ENCODE data around the gene KLK10. TPM values are rescaled to one million over a fixed set of nuclear protein-coding genes. Genes with fewer than 3 reads are reported as not detected.

Gene KLK10
- total and polyA plus RNA-seq, 2 experiments from 2014 or later: 0.66 TPM; not detected in 1

DNA sequence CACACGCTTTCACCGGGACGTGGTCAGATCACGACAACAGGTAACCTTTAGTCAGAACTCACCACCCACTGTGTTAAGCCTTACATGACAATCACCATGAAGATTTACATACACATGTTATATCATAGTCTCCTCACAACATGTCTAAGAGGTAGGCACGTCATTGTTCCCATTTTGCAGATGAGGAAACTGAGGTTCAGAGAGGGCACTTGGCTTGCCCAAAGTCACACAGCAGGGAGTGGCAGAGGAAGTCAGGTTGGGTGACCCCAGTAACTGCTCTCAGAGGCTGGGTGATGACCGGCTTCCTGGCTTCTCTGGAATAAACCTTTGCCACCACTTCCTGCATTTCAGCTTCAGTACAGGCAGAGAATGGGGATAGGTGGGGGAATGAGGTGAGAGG is 5.3 kb downstream of the KLK10 start:
- Histone ChIP-seq H3K4me3 (no peak overlapping the region), H3K36me3 (no peaks in the 10 kb centered on the region), H3K27ac (no peak overlapping the region), H3K27me3 (peaks cover 71% of the 10 kb centered on the region), H3K4me1 (ENCODE audit: low read depth) (no peaks in the 10 kb centered on the region), H3K9me3 (ENCODE audit: low read depth) (no peaks in the 10 kb centered on the region)
- TF ChIP-seq, protein P1, sequence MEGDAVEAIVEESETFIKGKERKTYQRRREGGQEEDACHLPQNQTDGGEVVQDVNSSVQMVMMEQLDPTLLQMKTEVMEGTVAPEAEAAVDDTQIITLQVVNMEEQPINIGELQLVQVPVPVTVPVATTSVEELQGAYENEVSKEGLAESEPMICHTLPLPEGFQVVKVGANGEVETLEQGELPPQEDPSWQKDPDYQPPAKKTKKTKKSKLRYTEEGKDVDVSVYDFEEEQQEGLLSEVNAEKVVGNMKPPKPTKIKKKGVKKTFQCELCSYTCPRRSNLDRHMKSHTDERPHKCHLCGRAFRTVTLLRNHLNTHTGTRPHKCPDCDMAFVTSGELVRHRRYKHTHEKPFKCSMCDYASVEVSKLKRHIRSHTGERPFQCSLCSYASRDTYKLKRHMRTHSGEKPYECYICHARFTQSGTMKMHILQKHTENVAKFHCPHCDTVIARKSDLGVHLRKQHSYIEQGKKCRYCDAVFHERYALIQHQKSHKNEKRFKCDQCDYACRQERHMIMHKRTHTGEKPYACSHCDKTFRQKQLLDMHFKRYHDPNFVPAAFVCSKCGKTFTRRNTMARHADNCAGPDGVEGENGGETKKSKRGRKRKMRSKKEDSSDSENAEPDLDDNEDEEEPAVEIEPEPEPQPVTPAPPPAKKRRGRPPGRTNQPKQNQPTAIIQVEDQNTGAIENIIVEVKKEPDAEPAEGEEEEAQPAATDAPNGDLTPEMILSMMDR (IDR thresholded peaks at IDR 0.05; ENCODE audit: low read depth, low read length): no peak
- no peak for DNase-seq (ENCODE audit: low read depth in 1 of 2, low spot score in 1 of 2)

DNA sequence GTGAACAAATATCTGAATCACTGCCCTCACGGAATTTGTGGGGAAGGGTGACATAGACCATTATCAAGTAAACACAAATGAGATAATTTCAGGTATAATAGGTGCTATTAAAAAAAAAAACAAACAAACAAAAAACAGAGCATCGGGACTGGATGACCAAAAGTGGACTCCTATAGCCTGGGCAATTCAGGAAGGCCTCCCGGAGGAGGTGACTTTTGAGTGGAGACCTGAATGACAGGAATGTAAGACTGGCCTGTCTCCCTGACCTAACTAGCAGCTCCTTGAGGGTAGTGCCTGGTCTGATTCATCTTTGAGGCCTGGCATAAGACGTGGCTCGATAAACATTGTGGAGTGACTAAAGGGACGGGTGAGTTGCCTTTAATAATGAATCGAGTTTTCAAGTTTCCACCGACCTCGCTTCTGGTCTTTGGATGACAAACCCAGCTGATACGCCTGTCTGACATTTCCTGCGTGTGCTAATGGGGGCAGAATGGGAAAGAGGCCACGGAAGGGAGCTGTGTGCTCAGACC is 6.8 kb downstream of the KLK10 start:
- Histone ChIP-seq H3K4me1 (ENCODE audit: low read depth) (no peaks in the 10 kb centered on the region), H3K27me3 (peaks cover 67% of the 10 kb centered on the region), H3K36me3 (no peaks in the 10 kb centered on the region), H3K27ac (no peak overlapping the region), H3K4me3 (no peak overlapping the region), H3K9me3 (ENCODE audit: low read depth) (no peaks in the 10 kb centered on the region)
- TF ChIP-seq, protein P1 (IDR thresholded peaks at IDR 0.05; ENCODE audit: low read depth, low read length): no peak
- no peak for DNase-seq (ENCODE audit: low read depth in 1 of 2, low spot score in 1 of 2)

DNA sequence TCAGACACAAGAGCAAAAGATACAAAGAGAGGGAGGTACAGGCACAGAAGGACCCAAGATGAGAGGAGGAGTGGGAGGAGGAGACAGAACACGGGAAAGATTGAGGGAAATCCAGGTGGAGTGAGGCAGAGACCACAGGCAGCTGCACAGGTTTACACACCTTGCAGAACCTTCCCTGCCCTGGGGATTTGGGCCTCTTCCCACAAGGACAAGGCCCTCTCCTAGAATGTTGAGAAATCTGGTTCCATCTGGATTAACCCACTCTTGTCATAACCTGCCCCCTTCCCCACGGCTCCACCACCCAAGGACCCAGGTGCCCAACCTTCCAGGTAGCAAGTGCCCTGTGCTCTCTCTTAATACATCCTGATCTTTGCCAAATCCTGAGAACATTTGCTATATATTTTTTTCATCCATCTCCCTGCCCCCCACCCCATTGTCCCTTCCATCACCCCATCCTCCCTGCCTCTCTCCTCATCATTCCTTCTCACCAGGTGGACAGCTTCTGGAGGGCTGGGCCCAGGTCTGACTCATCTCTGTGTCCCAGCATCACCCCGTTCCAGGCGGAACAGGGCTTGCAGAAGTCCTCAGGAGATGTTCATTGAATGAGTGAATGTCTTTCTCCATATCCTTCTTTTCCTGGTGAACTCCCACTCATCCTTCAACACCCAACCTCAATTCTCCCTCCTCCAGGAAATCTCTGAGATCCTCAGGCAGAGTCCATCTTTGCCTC is 9.3 kb downstream of the KLK10 start:
- Histone ChIP-seq H3K4me1 (ENCODE audit: low read depth) (no peaks in the 10 kb centered on the region), H3K4me3 (no peak overlapping the region), H3K9me3 (ENCODE audit: low read depth) (no peaks in the 10 kb centered on the region), H3K36me3 (no peaks in the 10 kb centered on the region), H3K27me3 (peaks cover 60% of the 10 kb centered on the region), H3K27ac (no peak overlapping the region)
- TF ChIP-seq, protein P1 (IDR thresholded peaks at IDR 0.05; ENCODE audit: low read depth, low read length): no peak
- no peak for DNase-seq (ENCODE audit: low read depth in 1 of 2, low spot score in 1 of 2)

DNA sequence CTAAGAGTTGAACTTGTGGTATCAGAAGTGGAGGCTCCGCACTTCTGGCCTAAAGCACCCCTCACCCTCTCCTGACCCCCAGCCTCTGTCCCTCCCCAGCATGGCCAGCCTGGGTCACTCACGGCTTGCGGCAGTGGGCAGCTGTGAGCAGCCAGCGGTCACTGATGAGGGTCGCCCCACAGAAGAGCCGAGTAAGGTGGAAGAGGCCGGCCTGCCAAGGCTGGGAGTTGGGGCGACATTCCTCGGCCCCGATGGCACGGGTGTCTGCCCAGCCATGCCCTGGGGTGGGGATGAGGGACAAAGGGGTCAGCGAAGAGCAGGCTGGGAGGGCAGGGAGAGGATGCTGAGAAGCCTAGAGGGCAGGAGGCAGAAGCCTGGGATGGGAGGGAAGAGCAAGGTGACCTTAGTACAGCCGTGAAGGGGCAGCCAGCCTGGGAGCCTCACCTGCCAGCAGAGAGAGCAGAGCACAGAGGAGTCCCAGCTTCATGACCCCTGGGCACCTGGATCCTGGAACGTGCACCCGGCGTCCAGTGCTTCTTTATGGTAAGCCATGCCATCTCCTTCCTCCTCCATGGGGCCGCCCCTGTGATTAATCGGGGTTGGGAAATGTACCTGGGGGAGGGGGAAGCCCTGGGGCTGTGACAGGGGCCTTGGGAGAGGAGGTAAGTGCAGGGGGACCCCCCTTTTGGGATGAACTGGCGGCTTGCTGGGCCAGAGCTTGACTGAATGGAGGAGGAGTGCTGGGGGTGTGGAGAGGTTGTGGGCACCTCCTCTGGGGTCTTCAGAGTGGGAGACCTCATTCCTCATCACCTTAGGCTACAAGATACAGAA is 10.2 kb downstream of the KLK10 start:
- no peaks in the 10 kb centered on the region for H3K36me3 ChIP-seq
- H3K9me3 ChIP-seq (ENCODE audit: low read depth): no peaks in the 10 kb centered on the region
- H3K27ac ChIP-seq: no peak overlapping the region
- H3K4me1 ChIP-seq (ENCODE audit: low read depth): no peaks in the 10 kb centered on the region
- TF ChIP-seq, protein P1 (IDR thresholded peaks at IDR 0.05; ENCODE audit: low read depth, low read length): no peak
- peaks cover 51% of the 10 kb centered on the region for H3K27me3 ChIP-seq
- no peak for DNase-seq (ENCODE audit: low read depth in 1 of 2, low spot score in 1 of 2)
- no peak overlapping the region for H3K4me3 ChIP-seq

DNA sequence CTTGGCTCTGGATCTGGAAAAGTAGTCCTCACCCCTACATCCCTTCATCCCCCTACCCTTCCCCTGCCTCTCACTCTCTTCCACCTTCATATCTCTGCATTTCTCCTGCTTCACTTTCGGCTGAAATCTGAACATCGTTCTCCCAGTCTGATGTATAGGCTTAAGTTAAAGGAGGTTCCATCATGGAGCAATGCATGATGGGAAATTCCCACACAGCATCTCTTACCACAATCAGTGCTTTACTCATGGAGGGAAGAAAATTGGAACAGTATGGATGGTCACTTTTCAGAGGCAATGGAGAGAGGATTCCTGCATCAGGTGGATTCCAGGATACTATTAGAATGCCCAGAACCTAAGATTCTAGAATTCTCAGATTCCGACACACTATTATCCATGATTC is 12.0 kb downstream of the KLK10 start:
- H3K36me3 ChIP-seq: no peaks in the 10 kb centered on the region
- H3K27me3 ChIP-seq: peaks cover 45% of the 10 kb centered on the region
- no peak overlapping the region for H3K4me3 ChIP-seq
- DNase-seq (ENCODE audit: low read depth in 1 of 2, low spot score in 1 of 2): no peak
- H3K9me3 ChIP-seq (ENCODE audit: low read depth): no peaks in the 10 kb centered on the region
- H3K27ac ChIP-seq: no peak overlapping the region
- TF ChIP-seq, protein P1 (IDR thresholded peaks at IDR 0.05; ENCODE audit: low read depth, low read length): no peak
- H3K4me1 ChIP-seq (ENCODE audit: low read depth): no peaks in the 10 kb centered on the region

All from cardiac muscle cell (in vitro differentiated cells and primary cell).